NCI-H1048 (cell line): ENCODE data around the gene MLST8.
"Not testable (repeated sequence)": the region's sequence is repeated elsewhere in the genome, so short reads cannot be mapped to it uniquely, and the experiment has no call there.

Experiments used
- DNase-seq: peaks from one replicate; lab custom pipeline; 2025; lab: John Stamatoyannopoulos, UW

The MLST8 gene

DNA sequence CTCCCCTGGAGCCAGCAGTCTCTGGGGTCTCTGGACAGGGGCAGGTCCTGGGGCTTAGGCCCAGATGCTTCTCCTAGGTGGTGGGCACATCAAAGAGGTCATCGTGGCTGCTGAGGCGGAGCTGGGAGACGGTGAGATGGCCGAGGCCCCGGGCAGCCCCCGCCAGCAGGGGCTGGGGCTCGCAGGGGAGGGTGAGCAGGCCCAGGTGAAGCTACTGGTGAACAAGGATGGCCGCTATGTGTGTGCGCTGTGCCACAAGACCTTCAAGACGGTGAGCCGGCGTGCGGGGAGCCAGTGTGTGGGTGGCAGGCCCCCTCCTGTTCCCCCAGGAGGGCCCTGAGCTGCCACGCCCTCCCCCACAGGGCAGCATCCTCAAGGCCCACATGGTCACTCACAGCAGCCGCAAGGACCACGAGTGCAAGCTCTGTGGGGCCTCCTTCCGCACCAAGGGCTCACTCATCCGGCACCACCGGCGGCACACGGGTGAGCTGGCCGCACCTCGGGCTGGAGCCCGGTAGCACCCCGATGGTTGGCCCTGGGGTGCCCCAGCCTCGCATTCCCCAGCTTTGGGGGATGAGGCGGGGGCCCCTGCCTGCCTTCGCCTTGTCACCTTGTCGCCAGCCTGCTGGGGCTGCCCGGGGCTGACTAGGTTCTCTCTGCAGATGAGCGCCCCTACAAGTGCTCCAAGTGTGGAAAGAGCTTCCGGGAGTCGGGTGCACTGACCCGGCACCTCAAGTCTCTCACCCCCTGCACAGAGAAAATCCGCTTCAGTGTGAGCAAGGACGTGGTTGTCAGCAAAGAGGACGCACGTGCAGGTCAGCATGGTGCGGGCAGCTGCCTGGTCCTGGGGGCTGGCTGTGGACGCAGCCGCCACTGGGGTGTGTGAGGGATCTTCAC is 27.1 kb downstream of the MLST8 start:
- DNase-seq = no peak

DNA sequence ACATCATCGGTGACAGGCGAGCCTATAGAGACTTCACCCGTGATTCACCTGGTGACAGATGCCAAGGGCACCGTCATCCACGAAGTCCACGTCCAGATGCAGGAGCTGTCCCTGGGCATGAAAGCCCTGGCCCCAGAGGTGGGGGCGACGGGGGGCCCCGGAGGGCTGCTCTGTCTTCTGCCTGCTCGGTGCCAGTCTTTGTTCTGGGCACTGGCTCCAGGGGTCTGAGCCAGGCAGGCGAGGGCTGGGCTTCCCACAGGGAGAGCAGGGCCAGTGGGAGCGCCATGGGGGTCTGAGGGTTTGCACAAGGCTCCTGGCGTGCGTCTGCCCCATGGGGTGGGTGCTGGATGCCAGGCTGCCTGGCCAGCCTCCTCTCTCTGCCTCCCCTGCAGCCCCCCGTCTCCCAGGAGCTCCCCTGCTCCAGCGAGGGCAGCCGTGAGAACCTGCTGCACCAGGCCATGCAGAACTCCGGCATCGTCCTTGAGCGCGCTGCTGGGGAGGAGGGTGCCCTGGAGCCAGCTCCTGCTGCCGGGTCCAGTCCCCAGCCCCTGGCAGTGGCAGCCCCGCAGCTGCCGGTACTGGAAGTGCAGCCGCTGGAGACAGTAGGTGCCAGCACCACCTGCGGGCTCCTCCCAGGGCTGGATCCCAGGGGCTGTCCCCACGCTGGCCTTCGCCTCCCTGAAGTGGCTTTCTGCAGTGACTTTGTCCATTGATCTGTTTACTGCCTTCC is 28.0 kb downstream of the MLST8 start:
- no peak for DNase-seq

DNA sequence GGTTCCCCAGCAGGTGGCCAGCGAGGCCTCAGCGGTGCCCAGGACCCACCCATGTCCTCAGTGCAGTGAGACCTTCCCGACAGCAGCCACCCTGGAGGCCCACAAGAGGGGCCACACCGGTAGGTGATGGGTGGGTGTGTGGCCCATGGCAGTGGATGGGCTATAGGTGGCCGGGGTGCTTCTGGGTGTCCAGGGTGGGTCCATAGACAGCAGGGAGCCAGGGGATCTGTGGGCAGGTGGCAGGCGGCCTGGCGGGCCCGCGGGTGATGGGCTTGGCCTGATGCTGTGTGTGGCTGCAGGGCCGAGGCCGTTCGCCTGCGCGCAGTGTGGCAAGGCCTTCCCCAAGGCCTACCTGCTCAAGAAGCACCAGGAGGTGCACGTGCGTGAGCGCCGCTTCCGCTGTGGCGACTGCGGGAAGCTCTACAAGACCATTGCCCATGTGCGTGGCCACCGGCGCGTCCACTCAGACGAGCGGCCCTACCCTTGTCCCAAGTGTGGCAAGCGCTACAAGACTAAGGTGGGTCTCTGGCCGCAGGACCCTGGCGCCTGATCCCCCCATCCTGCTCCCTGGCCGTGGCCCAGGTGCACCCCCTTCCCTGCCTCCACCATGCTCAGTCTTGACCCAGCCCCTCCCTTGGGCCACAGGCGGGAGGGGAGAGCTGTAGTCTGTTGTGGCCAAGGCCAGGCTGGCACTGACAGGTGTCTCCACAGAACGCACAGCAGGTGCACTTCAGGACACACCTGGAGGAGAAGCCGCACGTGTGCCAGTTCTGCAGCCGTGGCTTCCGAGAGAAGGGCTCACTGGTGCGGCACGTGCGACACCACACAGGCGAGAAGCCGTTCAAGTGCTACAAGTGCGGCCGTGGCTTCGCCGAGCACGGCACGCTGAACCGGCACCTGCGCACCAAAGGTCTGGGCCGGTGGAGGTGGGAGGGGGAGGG is 28.9 kb downstream of the MLST8 start:
- DNase-seq = no peak

- no peak for DNase-seq
These were observed 29.5 kb downstream of the MLST8 start for GRCh38 chr16:2234813-2235170.

- DNase-seq = no peak
These were observed 30.0 kb downstream of the MLST8 start for GRCh38 chr16:2235234-2235651.

- no peak for DNase-seq
These were observed 30.6 kb downstream of the MLST8 start for GRCh38 chr16:2235695-2236336.

DNA sequence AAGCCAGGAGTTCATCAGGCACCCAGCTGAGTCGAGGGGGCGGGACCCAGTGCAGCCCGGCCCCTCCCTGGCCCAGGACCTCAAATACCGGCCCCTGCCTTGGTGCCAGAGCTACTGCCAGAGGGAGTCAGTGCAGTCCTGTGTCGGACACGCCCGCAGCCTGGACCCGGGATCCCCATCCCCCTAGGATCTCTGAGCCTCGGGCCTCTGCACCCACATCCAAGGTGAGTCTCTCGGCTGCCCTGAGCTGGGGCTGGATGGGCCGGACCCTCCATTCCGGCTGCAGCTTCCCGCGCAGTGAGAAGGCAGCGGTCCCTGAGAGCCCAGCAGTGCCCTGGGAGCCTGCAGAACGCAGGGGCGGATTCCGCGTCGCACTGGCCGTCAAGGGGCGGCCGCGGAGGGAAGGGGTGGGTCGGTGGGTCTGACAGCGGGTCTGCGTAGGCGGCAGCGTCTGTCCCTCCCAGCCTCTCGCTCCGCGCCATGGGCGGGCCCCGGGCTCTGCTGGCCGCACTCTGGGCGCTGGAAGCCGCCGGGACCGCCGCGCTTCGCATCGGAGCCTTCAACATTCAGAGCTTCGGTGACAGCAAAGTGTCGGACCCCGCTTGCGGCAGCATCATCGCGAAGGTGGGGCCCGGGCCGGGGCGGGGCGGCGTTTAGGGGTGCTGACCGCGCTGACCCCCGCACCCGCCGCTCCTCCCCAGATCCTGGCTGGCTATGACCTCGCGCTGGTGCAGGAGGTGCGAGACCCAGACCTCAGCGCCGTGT is 31.3 kb downstream of the MLST8 start, which contains the start of gene DNASE1L2:
DNASE1L2 (plus strand) TSS at position 108 of the 765 bp plus-strand sequence; CDS start at position 481, 373 bp downstream.
- DNase-seq = no peak

DNA sequence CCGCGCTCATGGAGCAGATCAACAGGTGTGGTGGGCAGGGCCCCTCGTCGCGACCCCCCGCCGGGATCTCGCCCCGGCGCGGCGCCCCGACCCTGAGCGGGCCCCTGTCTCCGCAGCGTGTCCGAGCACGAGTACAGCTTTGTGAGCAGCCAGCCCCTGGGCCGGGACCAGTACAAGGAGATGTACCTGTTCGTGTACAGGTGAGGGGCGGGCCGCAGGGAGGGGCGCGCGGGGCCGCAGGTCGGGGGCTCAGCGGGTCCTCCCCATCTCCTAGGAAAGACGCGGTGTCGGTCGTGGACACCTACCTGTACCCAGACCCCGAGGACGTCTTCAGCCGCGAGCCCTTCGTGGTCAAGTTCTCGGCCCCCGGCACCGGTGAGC is 31.8 kb downstream of the MLST8 start:
- no peak for DNase-seq

- DNase-seq = no peak
These were observed 32.4 kb downstream of the MLST8 start for GRCh38 chr16:2237493-2238149.

DNA sequence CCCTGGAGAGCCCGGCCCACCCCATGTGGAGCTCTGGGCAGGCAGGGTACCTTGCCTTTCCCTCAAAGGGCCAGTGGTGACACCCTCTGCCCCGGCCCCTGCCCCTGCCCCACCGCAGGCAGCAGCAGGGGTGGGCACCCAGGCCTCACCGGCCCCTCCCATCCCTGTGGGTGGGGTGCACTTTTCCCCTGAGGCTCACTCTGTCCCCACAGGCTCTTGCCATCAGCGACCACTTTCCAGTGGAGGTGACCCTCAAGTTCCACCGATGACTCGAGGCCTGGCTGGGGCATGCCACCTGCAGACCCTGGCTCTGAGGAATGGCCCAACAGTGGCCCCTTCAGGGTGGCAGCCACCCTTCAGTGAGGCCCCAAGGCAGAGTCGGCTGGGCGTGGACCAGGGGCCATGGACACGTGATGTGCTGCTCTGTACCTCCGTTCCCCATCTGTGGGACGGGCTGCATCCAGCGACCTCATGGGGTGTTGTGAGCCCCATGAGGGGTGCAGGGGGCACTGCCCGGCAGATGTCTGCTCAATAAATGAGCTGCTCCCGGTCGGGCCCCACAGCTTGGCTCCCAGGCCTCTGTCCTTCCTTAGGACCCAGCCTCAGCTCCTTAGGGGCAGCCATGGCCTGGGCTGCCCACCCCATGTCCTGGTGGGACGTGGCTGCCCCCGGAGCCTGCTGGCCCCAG is 33.0 kb downstream of the MLST8 start:
- DNase-seq = no peak

DNA sequence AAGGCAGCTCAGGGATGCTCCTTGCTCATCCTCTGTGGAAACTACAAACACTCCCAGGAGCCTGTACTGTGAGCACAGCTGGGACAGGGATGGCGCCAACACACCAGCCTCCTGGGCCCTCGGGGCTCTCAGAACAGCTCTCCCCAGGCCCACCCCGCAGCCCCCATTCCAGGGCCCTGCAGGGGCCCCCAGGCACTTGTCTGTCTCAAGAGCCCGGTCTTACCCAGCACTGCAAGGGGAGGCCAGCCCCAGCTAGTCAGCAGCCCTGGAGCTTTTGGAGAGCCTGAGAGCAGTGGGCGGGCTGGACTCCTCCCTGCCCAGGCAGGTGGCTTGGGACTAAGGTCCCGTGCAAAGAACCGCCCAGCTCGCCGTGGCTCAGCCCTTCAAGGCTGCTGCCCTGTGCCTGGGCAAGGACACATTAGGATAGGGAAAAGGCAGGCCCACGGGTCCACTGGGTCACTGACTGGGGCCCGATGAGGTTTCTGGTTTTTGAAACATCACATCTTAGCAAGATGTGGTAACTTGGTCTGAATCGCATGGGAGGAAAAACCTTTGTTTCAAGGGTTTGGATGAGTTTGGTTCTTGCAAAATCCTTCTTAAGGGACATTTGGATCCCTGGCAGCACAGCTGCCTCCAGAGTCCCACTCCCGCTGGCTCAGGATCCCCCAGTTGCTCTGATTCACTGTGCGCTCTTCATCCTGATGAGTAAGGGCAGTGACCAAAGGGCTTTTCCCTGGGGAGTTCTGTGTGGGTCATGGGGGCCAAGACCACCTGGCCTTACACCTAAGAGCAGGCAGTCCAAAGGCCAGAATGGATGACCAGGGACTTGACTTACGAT is 33.8 kb downstream of the MLST8 start:
- DNase-seq = no peak

- DNase-seq = not testable (repeated sequence)
These were observed 35.1 kb downstream of the MLST8 start for GRCh38 chr16:2240331-2240730.

DNA sequence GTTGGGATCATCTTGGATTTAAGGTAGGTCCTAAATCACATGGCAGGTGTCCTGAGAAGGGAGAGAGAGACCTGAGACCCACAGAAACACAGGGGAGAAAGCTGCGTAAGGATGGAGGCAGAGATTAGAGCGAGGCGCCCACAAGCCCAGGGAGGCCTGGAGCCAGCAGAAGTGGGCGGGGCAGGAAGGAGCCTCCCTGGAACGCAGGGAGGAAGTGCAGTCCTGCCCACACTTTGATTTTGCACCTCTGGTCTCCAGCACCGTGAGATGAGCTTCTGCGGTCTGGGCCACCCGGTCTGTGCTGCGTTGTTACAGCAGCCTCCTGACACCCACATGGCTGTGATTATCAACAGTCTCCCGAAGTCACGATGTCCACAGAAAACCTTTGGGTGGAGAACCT is 37.3 kb downstream of the MLST8 start:
- DNase-seq = no peak

DNA sequence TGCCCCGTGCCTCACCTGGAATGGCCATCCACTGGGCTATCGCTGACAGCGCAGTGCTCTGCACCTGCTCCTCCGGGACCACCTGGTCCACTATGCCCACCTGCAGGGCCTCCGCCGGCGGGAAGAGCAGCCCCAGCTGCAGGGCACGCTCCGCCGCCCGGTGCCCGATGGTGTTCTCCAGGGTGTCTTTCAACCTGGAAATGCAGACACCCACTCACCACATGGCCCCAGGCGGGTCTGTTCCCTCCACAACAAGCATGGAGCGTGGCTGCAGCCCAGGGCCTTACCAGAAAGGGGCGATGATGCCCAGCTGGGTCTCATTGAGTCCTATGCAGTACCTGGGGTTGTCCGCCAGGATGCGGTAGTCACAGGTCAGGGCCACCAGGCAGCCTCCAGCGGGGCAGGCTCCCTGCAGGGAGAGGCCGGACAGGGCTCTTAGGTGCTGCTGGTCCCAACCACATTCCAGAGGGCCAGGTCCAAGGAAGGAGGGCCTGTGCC is 37.8 kb downstream of the MLST8 start:
- no peak for DNase-seq

GRCh38 chr16:2243781-2244180 is 38.5 kb downstream of the MLST8 start:
- no peak for DNase-seq

DNA sequence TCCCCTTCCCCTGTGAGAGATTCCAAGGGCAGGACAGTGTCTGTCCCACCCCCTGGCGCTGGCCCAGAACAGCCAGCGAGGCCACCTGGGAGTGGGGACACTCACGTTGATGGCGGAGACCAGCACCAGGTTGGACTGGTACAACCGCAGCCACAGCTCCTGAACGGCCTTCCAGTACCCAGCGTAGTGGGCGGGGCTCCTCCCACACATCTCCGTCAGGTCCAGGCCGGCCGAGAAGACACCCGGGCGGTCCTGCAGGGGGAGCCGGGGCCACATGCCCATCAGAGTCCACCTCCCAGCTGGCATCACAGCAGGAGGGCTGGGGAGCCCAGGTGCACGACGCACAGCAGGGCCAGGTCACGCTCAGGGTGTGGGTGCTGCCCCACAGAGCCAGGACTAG is 39.0 kb downstream of the MLST8 start:
- DNase-seq = no peak

GRCh38 chr16:2244926-2245795 is 39.9 kb downstream of the MLST8 start:
- no peak for DNase-seq
